Fibroblast of skin of right biceps (primary cell): ENCODE data around the gene GPR18.
A peak's percentile ranks its signal among the peaks of the same experiment; 100 is the strongest.

Experiments
- DNase-seq: peaks from one replicate; pipeline ENCODE4 v3.0.0-alpha.2; 2013

Gene GPR18, protein sequence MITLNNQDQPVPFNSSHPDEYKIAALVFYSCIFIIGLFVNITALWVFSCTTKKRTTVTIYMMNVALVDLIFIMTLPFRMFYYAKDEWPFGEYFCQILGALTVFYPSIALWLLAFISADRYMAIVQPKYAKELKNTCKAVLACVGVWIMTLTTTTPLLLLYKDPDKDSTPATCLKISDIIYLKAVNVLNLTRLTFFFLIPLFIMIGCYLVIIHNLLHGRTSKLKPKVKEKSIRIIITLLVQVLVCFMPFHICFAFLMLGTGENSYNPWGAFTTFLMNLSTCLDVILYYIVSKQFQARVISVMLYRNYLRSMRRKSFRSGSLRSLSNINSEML

DNA sequence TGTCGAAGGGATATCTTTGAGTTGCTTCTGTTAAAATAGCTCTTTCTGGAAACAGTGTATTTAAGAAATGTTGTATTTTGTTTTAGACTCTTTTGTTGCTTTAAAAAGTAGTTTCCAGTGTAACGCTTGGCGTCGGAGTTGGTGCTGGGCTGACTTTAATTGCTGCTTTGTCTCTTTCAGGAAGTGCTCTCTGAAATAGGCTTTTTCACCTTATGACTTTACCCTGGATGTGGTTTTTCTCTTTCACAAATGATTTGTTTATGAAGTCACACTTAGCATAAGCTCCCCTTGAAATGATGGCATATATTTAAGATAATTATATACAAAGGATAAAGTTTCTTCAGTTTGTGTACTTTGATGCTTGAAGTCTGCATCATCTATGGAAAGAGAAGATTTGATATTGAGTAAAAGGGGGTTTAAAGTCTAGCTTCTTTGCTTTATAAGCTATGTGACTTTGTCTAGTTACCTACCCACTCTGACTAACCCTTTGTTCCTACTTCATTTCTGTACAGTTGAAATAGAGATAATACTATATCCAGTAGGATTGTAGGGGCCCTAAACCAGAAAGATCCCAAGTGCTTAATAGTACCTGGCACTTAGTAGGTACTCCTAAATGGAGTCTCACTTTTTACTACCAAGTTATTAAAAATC, at the start of gene GPR18:
TSS of gene GPR18 (minus strand) at position 170 of the 651 bp plus-strand sequence. CDS start 2,507 bp downstream, outside the sequence.
- DNase-seq, result no peak

DNA sequence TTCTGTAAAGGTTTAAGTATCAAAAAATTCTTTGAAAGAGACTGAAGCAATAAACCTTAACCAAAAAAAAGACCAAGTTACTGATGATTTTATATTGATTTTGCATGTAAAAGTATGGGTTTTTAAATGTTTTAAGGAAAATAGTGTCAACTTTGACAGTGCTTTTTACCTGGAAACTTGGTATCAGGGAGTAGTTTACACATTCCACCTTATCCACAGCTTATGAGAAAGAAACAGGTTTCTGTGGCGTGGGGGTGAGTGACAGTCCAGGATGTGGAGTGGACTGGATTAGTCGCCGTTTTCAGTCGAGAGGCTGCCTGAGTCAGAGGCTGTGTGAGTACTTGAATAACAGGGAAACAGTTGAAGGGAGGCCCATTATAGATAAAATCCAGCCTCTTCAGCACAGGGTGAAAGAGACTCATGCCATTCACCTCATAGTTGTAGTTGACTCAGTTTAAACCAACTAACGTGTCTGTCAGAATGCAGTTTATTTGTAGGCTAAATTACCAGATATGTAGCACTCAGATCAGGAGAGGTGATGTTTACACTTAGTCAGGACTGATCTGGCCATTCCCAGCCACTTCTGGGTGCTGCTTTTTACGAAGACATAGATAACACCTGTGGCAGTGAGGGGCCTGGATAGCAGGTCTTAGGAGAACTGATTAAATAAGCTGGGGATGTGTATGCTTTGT, 49.6 kb upstream of the GPR18 start:
- DNase-seq, result peak; percentile 79

DNA sequence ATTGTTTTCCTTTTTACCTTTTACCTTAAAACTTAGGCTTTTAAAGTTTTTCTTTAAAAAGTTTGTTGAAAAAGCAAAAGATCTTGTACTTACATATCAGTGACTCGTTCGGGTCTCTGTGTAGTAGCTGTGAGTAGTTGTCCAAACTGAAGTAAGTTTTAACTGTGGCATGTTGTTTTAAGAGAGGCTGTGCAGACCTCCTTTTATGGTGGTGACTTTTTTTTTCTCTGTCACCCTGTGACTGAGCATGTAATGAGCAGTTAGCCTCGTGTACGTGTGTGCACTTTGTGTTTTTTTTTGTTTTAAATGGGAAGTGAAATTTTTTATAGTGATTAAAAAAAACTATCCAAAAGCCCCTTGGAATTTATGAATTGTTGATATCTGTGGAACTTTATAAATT, 49.1 kb upstream of the GPR18 start, which contains the start of gene GPR183:
TSS of gene GPR183 (minus strand) at position 153 of the 400 bp plus-strand sequence. CDS start 11,254 bp downstream, outside the sequence.
- peak; percentile 59 for DNase-seq

DNA sequence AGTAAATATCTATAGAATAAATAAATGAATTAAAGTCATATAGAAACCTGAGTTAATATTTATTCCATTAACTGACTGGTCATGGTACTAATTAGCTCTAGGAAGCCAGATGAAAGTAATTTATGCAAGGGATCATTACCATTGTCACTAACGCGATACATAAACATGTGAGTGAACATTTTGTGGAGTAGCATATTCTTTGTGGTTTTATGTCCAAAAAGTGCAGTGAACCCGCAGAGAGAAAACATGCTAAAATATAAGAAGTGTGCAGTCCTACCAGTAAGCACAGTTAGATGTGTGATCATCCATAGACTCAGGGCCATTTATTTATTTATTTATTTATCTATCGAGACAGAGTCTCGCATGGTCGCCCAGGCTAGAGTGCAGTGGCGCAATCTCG, 47.4 kb upstream of the GPR18 start:
- DNase-seq, result no peak

DNA sequence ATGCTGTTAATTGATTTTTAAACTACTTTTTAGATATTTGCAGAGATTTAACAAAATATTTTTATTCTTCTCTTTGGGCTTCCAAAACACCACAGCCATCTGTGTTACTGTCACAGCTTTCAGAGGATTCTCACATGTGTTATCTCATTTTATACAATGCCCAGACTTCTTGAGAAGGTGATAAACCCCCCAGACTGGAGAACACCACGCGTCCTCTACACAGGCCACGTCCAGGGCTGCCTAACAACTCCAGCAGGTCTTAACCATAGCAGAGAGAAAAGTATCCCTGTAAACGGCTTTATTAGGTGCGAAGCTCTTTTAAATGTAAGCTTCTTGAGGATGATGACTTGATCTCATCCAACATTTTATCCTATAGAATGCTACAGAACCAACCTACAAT, 47.0 kb upstream of the GPR18 start:
- no peak for DNase-seq

DNA sequence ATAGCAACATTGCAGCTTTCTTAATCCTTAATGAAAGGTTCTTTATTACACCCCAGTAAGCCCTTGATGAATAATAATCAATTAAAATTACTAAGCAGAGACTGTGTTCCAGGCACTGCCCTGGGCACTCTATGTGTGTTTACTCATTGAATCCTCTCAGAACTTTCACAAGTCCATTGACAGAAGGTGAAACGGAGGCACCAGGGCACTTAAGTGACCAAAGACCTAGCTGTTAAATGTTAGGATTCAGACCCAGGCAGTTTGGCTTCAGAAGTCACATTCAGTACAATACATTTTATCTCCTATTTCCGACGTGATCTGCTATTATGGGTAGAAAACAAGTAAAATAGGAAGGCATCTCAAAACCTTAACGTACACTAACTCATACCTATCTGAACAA, 46.4 kb upstream of the GPR18 start:
- DNase-seq, result no peak

DNA sequence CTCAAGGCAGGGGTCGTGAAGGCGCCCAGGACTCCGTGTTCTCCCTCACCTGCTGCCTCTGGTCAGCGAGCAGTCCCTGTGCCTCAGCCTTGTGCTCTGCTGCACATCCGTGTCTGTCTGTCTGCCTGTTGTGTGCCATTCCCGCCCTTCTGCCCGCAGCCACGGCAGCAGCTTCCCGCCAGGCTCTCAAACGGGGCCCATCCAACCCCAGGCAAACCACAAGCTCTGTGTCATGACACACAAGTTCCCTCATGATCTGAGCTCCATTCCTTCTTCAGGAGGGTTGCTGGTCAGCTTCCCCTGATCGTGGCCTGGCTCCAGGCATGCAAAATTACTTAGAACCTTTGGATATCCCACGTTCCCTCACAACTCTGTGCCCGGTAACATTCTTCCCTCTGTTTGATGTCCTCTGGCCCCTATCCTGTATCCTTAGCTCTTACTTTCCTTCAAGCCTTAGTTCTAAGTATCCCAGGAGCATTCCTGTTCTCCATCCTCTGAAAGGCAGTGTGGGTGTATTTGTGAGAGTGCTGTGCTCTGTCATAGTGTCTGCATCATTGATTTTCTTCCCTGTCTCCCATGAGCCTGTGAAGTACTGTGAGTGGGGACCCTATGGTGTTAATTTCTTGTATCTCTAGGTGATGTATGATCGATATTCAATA, 45.8 kb upstream of the GPR18 start:
- no peak for DNase-seq

DNA sequence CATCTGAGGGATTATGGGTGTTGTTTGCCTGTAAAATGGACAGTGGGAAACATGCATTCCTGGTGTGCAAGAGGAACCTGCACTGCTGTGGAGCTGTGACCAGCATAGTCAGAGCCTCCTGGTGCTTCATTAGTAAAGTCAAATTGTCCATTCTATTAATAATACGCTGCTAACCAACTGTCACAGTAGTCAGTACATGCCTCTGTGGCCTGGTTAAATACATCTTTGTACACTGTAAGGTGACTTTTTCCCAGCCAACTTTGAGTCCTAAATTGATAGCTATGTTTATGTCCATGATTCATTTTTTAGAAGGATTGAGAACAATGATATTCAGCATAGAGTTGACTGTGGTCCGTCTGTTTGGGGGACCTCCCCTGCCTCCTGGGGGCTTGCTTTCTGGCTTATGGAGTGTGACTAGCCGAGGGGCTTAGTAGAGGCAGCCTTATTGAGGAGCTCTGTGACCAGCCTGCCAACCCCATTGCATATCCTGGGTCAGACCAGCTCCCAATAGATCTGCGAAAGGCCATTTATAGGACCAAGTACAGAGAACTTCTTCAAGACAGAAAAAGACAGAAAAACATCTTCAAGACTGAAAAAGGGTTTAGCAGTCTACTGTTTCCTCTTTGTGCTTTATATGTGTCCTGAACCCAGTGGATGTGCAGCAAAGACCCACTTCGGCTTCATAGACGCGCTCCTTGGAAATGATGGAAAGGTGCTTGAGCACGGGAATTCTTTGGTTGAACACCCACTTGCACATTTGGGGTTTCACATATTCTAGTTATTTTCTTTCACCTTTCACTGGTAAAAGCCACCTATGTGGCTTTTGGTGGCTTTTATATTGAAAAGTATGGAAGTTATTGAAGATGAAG, 44.7 kb upstream of the GPR18 start:
- DNase-seq, result no peak

DNA sequence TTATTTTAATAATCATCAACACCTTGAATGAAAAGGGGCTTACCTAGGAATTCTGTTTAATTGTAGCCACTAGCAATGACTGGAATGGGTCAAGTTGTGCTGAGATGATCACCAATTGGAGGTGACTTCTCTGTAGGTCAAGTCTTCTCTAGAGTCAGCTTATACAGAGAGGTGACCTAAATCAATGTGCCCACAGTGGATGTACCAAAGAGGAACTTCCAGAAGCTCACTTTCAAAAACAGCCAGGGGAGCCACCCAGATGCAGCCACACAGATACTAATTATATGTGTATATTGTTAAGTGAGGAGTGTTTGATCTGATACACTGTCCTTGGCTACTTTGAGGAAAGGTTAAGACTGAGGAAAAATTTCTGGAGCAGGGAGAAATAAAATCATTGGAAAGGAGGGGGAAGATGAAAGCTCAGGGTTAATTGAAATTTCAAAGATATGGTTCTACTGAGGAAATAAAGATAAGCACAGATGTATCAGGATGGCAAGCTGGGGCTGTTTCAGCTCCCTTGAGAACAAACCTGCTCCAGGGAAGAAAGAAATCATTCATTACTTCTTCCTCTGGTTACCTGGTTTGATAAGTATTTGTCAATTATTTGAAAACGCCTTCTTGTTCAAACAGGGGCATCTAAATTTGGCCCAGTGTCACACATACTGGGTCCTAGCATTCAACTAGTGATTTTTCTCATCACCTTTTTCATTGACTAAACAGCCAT, 43.9 kb upstream of the GPR18 start:
- no peak for DNase-seq

DNA sequence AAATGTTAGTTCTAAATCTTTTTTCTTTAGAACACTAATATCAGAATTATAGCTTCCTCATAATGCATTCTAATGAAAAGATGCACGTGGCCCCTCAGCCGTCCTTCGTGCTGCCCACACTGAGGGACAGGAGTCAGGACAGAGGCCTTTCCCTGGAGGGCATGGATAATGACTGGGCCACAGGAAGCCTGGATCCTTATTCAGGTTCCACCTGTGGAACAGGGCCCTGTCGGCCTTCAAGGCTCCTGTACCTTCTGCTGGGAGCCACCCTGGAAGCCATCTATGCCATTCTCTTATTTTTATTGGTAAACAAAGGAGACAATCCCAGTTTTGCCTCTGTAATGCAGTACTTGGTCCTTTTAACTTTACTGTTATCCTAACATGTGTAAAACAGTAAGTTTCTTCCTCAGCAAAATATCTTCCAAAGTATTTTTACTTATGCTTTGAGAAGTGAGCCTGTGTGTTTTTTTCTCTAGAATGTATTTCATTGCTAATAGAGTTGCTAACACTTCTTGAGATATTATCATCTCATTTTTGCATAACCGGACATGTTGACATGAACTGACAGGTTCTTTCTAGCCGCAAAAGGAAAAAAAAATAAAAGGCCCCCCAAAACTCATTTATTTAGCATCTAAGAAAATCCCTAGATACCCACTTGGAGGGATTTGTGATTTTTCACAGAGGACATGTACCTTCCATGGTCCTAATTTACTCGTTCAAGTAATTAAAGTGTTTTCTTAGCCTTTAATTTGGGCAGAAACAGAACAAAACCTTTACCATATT, 43.1 kb upstream of the GPR18 start:
- no peak for DNase-seq

DNA sequence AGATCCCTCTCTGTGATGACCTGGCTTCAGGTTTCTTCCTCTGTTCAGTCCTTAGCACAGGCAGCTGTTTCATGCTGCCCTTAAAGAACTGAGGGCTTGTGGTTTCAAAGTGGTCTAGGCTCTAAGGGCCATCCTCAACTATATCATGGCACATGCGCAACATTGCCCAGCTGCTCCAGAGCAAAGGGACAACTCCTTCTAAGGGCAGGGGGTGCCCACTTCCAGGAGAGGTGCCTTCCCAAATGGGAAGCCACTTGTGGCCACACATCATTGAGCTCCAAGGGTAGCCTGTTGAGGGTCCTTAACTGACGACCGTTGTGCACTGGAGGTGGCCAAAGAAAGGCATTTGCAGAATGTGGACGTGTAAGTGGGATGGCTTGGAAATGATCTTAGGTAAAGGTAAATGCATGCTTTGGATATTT, 41.8 kb upstream of the GPR18 start:
- no peak for DNase-seq

DNA sequence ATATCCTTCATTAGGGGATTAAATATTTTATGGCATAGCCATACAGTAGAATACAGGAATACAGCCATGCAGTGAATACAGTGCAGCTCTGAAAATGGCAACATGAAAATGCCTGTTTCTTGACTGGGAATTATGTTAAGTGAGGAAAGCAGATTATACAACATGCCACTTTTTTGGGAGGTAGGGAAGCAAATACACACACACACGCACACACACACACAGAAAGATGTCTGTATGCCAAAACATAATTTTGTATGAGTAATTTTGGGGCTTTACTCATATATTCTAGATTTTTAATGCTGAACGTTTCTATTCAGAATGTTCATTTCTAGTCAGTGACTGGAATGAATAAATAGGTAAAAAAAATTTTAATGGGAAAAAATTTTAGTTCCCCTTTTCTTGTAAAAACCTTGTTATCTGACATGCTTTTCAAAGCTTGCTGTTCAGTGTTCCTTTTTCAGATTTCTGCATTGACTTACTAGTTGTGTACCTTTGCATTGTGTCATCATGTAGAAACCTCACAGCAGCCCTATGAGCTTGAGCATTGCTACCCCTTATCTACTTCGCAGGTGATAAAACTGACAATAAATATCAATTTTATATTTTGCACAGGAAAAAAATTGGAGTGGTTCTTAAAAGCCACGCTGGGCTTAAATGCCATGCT, 41.2 kb upstream of the GPR18 start:
- DNase-seq, result peak; percentile 28

DNA sequence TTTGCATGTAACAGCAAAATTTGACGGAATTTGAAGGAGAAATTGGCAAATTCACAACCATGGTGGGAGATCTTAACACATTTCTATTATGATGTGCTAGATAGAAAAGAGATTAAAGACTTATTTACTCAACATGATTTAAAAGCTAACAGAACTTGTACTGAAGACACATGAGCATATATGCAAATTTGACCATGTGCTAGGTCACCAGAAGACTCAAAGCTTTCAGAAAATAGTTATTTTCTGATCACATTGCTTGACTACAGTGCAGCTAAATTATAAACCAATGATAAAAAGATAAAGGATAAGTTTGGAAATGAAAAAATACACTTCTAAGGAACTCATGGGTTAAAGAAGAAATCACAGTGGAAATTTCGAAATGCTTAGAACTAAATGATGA, 39.9 kb upstream of the GPR18 start:
- no peak for DNase-seq

DNA sequence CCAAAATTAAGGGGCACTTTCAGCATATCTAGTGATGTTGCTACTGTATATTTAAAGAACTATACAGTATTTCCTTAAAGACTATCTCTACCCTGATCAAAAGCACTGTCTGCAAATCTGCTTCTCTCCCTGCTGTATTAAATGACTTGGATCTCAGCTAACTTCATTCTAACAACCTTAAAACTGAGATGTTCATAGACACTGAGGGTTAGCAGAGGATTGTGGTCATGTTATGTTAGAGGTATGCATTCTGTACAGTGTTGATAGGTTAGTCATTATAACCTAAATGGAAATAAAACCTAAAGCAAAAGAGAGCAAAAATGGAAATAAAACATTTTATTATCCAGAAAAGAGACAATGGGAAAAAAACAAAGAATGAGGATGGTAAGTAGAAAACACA, 39.2 kb upstream of the GPR18 start:
- peak; percentile 75 for DNase-seq

DNA sequence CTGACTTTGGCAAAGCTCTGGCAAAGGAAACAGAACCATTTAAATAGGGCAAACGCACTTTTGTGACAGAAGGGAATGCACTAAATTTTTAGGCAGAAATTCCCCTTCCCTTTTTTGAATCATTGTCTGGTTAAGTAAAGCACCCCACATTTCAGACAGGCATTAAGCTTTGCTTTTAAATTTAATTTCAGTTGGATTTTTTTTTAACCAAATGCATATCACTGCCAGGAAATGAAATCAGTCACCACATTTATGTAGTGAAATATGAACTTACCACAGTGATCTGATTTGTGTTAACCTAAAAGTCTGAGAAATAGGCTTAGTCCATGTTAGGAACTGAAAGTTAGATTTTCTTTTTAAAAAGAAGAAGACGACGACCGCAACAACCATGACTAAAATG, 38.2 kb upstream of the GPR18 start:
- DNase-seq, result peak; percentile 60

DNA sequence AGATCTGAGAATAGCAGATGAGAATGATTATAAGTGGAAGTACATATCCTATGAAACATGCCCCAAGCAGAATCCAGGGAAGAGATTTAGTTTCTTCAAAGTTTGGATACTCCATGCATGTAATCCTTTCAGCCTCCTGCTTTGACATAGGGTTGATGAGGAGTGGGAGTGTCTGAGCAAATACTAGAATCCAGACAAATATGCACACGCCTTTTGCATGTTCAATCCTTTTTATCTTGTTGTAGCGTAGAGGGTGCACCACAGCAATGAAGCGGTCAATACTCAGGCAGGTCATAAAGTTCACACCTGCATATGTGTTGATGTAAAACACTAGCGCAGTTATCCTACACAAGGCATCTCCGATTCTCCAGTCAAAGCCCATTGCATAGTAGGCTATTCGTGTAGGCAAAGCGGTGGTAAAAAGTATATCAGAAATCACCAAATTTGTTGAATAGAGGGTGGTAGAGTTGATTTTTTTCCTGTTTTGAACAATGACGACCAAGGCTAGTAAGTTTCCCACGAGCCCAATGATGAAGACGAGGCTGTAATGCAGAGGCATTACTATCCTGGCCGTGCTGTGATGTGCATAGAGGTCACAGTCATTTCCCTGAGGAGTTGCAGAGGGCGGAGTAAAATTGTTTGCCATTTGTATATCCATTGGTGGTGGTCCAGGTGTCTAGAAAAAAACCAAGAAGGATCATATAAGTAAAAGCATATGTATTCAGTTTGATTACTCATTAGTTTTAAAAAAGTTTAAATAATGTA, 37.5 kb upstream of the GPR18 start:
- DNase-seq, result no peak

DNA sequence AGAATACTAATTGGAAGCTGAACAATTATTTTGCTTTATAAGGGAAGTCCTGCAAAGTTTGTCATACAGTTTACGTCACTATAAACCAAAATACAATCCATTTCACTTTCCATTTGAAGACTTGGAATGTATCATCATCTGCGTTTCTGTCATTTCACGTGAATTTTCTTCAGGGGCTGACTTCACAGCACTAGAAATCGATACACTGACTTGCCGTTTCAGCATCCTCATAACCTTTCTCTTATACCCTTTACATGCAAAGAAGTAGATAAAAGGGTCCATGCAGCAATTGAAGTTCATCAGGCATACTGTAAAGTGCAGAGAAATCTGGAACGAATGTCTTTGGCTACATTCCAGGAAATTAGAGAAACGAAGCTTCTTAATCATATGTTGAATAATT, 36.8 kb upstream of the GPR18 start:
- DNase-seq, result no peak

DNA sequence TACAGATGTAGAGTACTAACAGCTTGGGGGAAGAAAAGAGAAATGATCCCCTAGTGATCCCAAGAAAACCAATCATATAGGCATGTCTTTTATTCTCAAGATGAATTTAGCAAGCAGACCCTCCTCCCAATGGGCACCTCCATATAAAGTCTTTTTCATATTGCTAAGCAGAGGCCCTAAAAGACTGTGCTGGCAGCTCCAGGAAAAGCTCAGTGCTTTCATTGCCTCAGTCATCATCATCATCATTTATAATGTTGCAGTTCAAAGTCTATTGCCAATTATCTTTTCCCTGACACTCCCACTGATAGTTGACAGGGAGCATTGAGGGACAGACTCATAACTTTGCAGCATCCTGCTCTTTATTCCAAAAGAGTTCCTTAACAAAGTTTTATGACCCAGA, 36.0 kb upstream of the GPR18 start:
- no peak for DNase-seq

DNA sequence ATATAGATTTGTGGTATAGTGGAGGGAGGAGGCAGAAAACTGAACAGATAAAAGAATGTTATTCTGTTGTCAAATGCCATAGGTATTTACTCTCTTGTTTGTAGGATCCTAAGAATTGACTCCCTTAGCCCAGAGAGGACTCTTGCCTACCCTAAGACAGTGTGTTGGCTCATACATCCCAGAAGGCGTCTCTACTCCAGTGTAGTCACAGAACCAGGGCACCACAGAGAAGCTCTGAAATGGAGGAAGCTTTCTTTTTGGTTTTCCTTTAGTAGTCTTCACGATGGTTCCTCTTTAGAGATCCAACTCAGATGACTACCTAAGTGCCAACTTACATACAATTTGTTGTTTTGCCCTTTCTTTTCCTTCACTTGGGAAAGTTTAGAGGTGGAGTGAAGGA, 35.0 kb upstream of the GPR18 start:
- no peak for DNase-seq
